ENCODE results near the gene KCNA5. TPM values are rescaled to one million over a fixed set of nuclear protein-coding genes. Genes with fewer than 3 reads are reported as not detected.

Gene KCNA5
- total RNA-seq, 1 donor from 2014 or later: not detected

GRCh38 chr12:5032821-5033220 lies 10.9 kb upstream of the KCNA5 start:
- TF ChIP-seq, protein P1, sequence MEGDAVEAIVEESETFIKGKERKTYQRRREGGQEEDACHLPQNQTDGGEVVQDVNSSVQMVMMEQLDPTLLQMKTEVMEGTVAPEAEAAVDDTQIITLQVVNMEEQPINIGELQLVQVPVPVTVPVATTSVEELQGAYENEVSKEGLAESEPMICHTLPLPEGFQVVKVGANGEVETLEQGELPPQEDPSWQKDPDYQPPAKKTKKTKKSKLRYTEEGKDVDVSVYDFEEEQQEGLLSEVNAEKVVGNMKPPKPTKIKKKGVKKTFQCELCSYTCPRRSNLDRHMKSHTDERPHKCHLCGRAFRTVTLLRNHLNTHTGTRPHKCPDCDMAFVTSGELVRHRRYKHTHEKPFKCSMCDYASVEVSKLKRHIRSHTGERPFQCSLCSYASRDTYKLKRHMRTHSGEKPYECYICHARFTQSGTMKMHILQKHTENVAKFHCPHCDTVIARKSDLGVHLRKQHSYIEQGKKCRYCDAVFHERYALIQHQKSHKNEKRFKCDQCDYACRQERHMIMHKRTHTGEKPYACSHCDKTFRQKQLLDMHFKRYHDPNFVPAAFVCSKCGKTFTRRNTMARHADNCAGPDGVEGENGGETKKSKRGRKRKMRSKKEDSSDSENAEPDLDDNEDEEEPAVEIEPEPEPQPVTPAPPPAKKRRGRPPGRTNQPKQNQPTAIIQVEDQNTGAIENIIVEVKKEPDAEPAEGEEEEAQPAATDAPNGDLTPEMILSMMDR (IDR thresholded peaks at IDR 0.05): no peak
- Mint-ChIP-seq H3K27ac (ENCODE audit: unreplicated experiment) (no peak overlapping the region), H3K36me3 (ENCODE audit: unreplicated experiment) (no peaks in the 10 kb centered on the region), H3K4me3 (ENCODE audit: unreplicated experiment) (no peak overlapping the region), H3K4me1 (ENCODE audit: unreplicated experiment) (peaks cover 3% of the 10 kb centered on the region), H3K9me3 (ENCODE audit: unreplicated experiment) (peaks cover 4% of the 10 kb centered on the region), H3K27me3 (ENCODE audit: unreplicated experiment) (no peaks in the 10 kb centered on the region)
- no peak for DNase-seq (ENCODE audit: extremely low spot score, unreplicated experiment)

- H3K4me3 Mint-ChIP-seq (ENCODE audit: unreplicated experiment): no peak overlapping the region
- peaks cover 4% of the 10 kb centered on the region for H3K27me3 Mint-ChIP-seq (ENCODE audit: unreplicated experiment)
- H3K9me3 Mint-ChIP-seq (ENCODE audit: unreplicated experiment): peaks cover 4% of the 10 kb centered on the region
- H3K27ac Mint-ChIP-seq (ENCODE audit: unreplicated experiment): no peak overlapping the region
- H3K36me3 Mint-ChIP-seq (ENCODE audit: unreplicated experiment): no peaks in the 10 kb centered on the region
- TF ChIP-seq, protein P1 (IDR thresholded peaks at IDR 0.05): no peak
- H3K4me1 Mint-ChIP-seq (ENCODE audit: unreplicated experiment): peaks cover 3% of the 10 kb centered on the region
- DNase-seq (ENCODE audit: extremely low spot score, unreplicated experiment): no peak
Observed at GRCh38 chr12:5033883-5034282, 9.8 kb upstream of the KCNA5 start.

DNA sequence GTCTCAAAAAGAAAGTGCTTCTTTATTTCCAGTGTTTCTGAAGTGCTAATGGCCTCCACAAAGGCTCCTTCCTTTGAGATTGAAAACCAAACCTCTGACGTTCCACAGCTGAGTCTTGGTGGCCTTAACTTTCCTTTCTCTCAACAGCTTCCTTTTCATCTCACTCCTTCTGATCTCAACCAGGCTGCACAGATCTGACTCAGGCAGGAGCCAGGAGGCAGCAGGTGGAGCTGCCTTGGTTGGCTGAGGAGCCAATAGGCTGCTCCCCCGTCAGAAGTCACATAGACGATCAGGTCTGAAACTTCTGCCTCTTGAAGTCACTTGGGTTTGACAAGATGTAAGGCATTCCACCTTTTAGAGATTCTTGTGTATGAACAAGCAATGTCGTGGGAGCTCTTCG lies 9.1 kb upstream of the KCNA5 start:
- DNase-seq (ENCODE audit: extremely low spot score, unreplicated experiment): no peak
- Mint-ChIP-seq H3K9me3 (ENCODE audit: unreplicated experiment) (peaks cover 4% of the 10 kb centered on the region), H3K4me3 (ENCODE audit: unreplicated experiment) (no peak overlapping the region), H3K27ac (ENCODE audit: unreplicated experiment) (no peak overlapping the region), H3K36me3 (ENCODE audit: unreplicated experiment) (no peaks in the 10 kb centered on the region), H3K27me3 (ENCODE audit: unreplicated experiment) (peaks cover 9% of the 10 kb centered on the region), H3K4me1 (ENCODE audit: unreplicated experiment) (peaks cover 3% of the 10 kb centered on the region)
- TF ChIP-seq, protein P1 (IDR thresholded peaks at IDR 0.05): no peak

DNA sequence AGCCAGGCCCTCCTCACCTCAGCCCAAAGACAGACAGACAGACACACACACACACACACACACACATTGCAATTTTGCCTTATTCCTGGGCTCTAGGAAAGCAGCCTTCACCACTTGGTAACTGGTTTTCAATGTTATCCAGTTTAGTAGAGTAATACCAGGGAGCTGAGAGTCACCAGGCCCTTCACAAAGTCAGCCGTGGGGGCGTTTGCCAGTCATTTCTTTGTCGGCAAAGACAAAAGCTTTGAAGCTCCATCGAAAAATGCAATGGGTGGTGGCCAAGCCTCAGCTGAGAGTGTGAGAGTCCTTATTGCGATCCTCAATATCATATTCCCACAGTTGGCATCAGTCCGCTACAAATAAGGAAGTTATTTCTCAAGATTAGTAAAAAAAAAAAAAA lies 8.1 kb upstream of the KCNA5 start:
- Mint-ChIP-seq H3K27ac (ENCODE audit: unreplicated experiment) (no peak overlapping the region), H3K9me3 (ENCODE audit: unreplicated experiment) (peaks cover 4% of the 10 kb centered on the region), H3K4me3 (ENCODE audit: unreplicated experiment) (no peak overlapping the region), H3K27me3 (ENCODE audit: unreplicated experiment) (peaks cover 13% of the 10 kb centered on the region), H3K36me3 (ENCODE audit: unreplicated experiment) (no peaks in the 10 kb centered on the region), H3K4me1 (ENCODE audit: unreplicated experiment) (peaks cover 3% of the 10 kb centered on the region)
- TF ChIP-seq, protein P1 (IDR thresholded peaks at IDR 0.05): no peak
- no peak for DNase-seq (ENCODE audit: extremely low spot score, unreplicated experiment)

DNA sequence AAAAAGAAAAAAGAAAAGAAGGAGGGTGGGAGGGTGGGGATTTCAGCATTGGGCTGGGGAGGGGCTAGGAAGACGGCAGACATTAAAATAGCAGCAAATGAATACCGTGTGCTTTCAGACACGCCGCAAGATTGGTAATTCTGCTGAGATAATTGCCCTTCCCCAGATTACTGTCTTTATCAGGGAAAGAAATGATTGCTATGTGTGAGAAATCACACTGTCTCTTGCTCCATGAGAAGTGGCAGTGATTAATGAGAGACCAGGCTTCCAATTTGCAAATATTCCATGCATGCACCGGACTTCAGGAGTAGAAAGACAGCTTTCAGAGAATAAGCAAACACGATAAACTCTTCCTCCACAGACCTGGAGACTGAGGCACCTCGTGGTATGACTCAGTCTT lies 7.6 kb upstream of the KCNA5 start:
- TF ChIP-seq, protein P1 (IDR thresholded peaks at IDR 0.05): no peak
- no peak for DNase-seq (ENCODE audit: extremely low spot score, unreplicated experiment)
- H3K4me3 Mint-ChIP-seq (ENCODE audit: unreplicated experiment): no peak overlapping the region
- peaks cover 17% of the 10 kb centered on the region for H3K27me3 Mint-ChIP-seq (ENCODE audit: unreplicated experiment)
- no peak overlapping the region for H3K27ac Mint-ChIP-seq (ENCODE audit: unreplicated experiment)
- peaks cover 3% of the 10 kb centered on the region for H3K4me1 Mint-ChIP-seq (ENCODE audit: unreplicated experiment)
- no peaks in the 10 kb centered on the region for H3K36me3 Mint-ChIP-seq (ENCODE audit: unreplicated experiment)
- peaks cover 4% of the 10 kb centered on the region for H3K9me3 Mint-ChIP-seq (ENCODE audit: unreplicated experiment)

Measured in osteocyte (in vitro differentiated cells).